SK-N-SH treated with all-trans-retinoic acid at 6 μM for 48 hours (cell line): ENCODE data around the gene AGBL5.

Experiments
- ATAC-seq: fragments of 200-7000 bp; cut with Tn5 transposase; 3 replicates; pipeline ENCODE4 v1.9.1; 2020; ENCODE audit warnings: mild to moderate bottlenecking, moderate library complexity
- ARNTL ChIP-seq: fragments of 450-650 bp; formaldehyde crosslinking; IDR thresholded peaks from 2 replicates; pipeline ENCODE4 v1.5.0; 2020; ENCODE audit warnings: low read depth, mild to moderate bottlenecking, moderate library complexity, borderline replicate concordance
- BACH2 ChIP-seq: fragments of 250-450 bp; sonication (Bioruptor Pico); IDR thresholded peaks from 2 replicates; pipeline ENCODE4 v1.9.0; 2021; ENCODE audit warnings: mild to moderate bottlenecking, borderline replicate concordance
- CREB5 ChIP-seq: fragments of 250-450 bp; sonication (Bioruptor Pico); IDR thresholded peaks from 2 replicates; pipeline ENCODE4 v1.5.1; 2020; ENCODE audit warnings: low read depth, mild to moderate bottlenecking, moderate library complexity
- CSDC2 ChIP-seq: fragments of 250-450 bp; sonication (Bioruptor Pico); IDR thresholded peaks from 2 replicates; pipeline ENCODE4 v1.5.0; 2020; ENCODE audit warnings: mild to moderate bottlenecking, moderate library complexity
- CSRNP3 ChIP-seq: fragments of 250-450 bp; sonication (Bioruptor Pico); IDR thresholded peaks from 2 replicates; pipeline ENCODE4 v1.5.1; 2021; ENCODE audit warnings: mild to moderate bottlenecking, moderate library complexity
- ESRRG ChIP-seq: fragments of 250-450 bp; sonication (Bioruptor Pico); IDR thresholded peaks from 2 replicates; pipeline ENCODE4 v1.6.1; 2021; ENCODE audit warnings: mild to moderate bottlenecking
- GLIS3 ChIP-seq: fragments of 250-450 bp; sonication (Bioruptor Pico); IDR thresholded peaks from 2 replicates; pipeline ENCODE4 v1.5.0; 2020; ENCODE audit warnings: mild to moderate bottlenecking, moderate library complexity
- ISL1 ChIP-seq: fragments of 250-450 bp; sonication (Bioruptor Pico); IDR thresholded peaks from 2 replicates; pipeline ENCODE4 v2.1.2; 2022; ENCODE audit warnings: mild to moderate bottlenecking, moderate library complexity
- PATZ1 ChIP-seq: fragments of 250-450 bp; sonication (Bioruptor Pico); IDR thresholded peaks from 2 replicates; pipeline ENCODE4 v1.8.0; 2020; ENCODE audit warnings: mild to moderate bottlenecking, moderate library complexity, borderline replicate concordance
- POU6F1 ChIP-seq: fragments of 250-450 bp; sonication (Bioruptor Pico); IDR thresholded peaks from 2 replicates; pipeline ENCODE4 v1.8.0; 2021; ENCODE audit warnings: low read depth, mild to moderate bottlenecking, moderate library complexity, borderline replicate concordance
- PPARA ChIP-seq: fragments of 250-450 bp; sonication (Bioruptor Pico); IDR thresholded peaks from 2 replicates; pipeline ENCODE4 v1.5.0; 2020; ENCODE audit warnings: mild to moderate bottlenecking, borderline replicate concordance
- RARB ChIP-seq: fragments of 250-450 bp; sonication (Bioruptor Pico); IDR thresholded peaks from 2 replicates; pipeline ENCODE4 v1.8.0; 2021; ENCODE audit warnings: mild to moderate bottlenecking, moderate library complexity
- SNAI2 ChIP-seq: fragments of 250-450 bp; sonication (Bioruptor Pico); IDR thresholded peaks from 2 replicates; pipeline ENCODE4 v1.5.0; 2020; ENCODE audit warnings: mild to moderate bottlenecking, moderate library complexity
- TCF4 ChIP-seq: fragments of 250-450 bp; sonication (Bioruptor Pico); IDR thresholded peaks from 2 replicates; pipeline ENCODE4 v1.8.0; 2021; ENCODE audit warnings: mild to moderate bottlenecking, moderate library complexity, borderline replicate concordance
- TOX ChIP-seq: fragments of 250-450 bp; sonication (Bioruptor Pico); IDR thresholded peaks from 2 replicates; pipeline ENCODE4 v1.8.0; 2021; ENCODE audit warnings: mild to moderate bottlenecking, moderate library complexity, borderline replicate concordance
- TSHZ2 ChIP-seq: fragments of 250-450 bp; sonication (Bioruptor Pico); IDR thresholded peaks from 2 replicates; pipeline ENCODE4 v1.5.0; 2020; ENCODE audit warnings: mild to moderate bottlenecking, moderate library complexity
- ZC3H10 ChIP-seq: fragments of 250-450 bp; sonication (Bioruptor Pico); IDR thresholded peaks from 2 replicates; pipeline ENCODE4 v1.5.1; 2021; ENCODE audit warnings: mild to moderate bottlenecking, moderate library complexity
- ZFP30 ChIP-seq: fragments of 450-650 bp; formaldehyde crosslinking; IDR thresholded peaks from 2 replicates; pipeline ENCODE4 v1.5.0; 2022; ENCODE audit warnings: mild to moderate bottlenecking, moderate library complexity
- ZNF565 ChIP-seq: fragments of 450-650 bp; formaldehyde crosslinking; conservative IDR thresholded peaks from 2 replicates; pipeline ENCODE4 v1.5.0; 2020; ENCODE audit warnings: low read depth, mild to moderate bottlenecking, moderate library complexity
- ZNF70 ChIP-seq: fragments of 450-650 bp; formaldehyde crosslinking; IDR thresholded peaks from 2 replicates; pipeline ENCODE4 v1.5.0; 2020; ENCODE audit warnings: mild to moderate bottlenecking, moderate library complexity
- ZNF8 ChIP-seq: fragments of 450-650 bp; formaldehyde crosslinking; IDR thresholded peaks from 2 replicates; pipeline ENCODE4 v1.5.0; 2020; ENCODE audit warnings: mild to moderate bottlenecking, moderate library complexity

Gene AGBL5

GRCh38 chr2:27057184-27057583 is 5.7 kb downstream of the AGBL5 start:
- TF ChIP-seq POU6F1 (CRISPR knock-in tag) (no peak), ZC3H10 (CRISPR knock-in tag) (no peak), ARNTL (CRISPR knock-in tag) (no peak), ZNF8 (no peak), CSDC2 (no peak), GLIS3 (CRISPR knock-in tag) (no peak), PPARA (CRISPR knock-in tag) (no peak), PATZ1 (CRISPR knock-in tag) (no peak), CSRNP3 (CRISPR knock-in tag) (no peak), TOX (CRISPR knock-in tag) (no peak), ZNF565 (no peak), RARB (CRISPR knock-in tag) (no peak), ZFP30 (CRISPR knock-in tag) (no peak), ZNF70 (CRISPR knock-in tag) (no peak), BACH2 (CRISPR knock-in tag) (no peak), TCF4 (no peak), ISL1 (CRISPR knock-in tag) (no peak), CREB5 (CRISPR knock-in tag) (no peak), TSHZ2 (CRISPR knock-in tag) (no peak)
- ATAC-seq = no peak

GRCh38 chr2:27058210-27058609 is 6.7 kb downstream of the AGBL5 start:
- TF ChIP-seq TOX (CRISPR knock-in tag) (no peak), SNAI2 (CRISPR knock-in tag) (no peak), CREB5 (CRISPR knock-in tag) (no peak), ZNF70 (CRISPR knock-in tag) (no peak), ESRRG (CRISPR knock-in tag) (no peak)

More at GRCh38 chr2:27058210-27058609, 6.7 kb downstream of the AGBL5 start:
- ATAC-seq = no peak
